Ishikawa (cell line): ENCODE data around the gene HAPSTR1.

Experiments used
- CEBPB ChIP-seq: IDR thresholded peaks from 2 replicates; pipeline ENCODE4 v1.6.1; 2012
- CREB1 ChIP-seq: IDR thresholded peaks from 2 replicates; pipeline ENCODE4 v1.6.1; 2012; ENCODE audit warnings: low read depth
- EGR1 ChIP-seq: IDR thresholded peaks from 2 replicates; pipeline ENCODE4 v1.6.1; 2012
- EP300 ChIP-seq: IDR thresholded peaks from 2 replicates; pipeline ENCODE4 v1.6.1; 2012; ENCODE audit warnings: borderline replicate concordance
- FOXM1 ChIP-seq: IDR thresholded peaks from 2 replicates; pipeline ENCODE4 v1.6.1; 2012; ENCODE audit warnings: low read depth, borderline replicate concordance
- MAX ChIP-seq: IDR thresholded peaks from 2 replicates; pipeline ENCODE4 v1.6.1; 2012
- NFIC ChIP-seq: IDR thresholded peaks from 2 replicates; pipeline ENCODE4 v1.6.1; 2012
- RAD21 ChIP-seq: IDR thresholded peaks from 2 replicates; pipeline ENCODE4 v1.6.1; 2012; ENCODE audit warnings: low read depth
- REST ChIP-seq: IDR thresholded peaks from 2 replicates; pipeline ENCODE4 v1.6.1; 2012; ENCODE audit warnings: low read depth, mild to moderate bottlenecking
- TAF1 ChIP-seq: IDR thresholded peaks from 2 replicates; pipeline ENCODE4 v1.6.1; 2012; ENCODE audit warnings: low read depth, mild to moderate bottlenecking
- TCF12 ChIP-seq: IDR thresholded peaks from 2 replicates; pipeline ENCODE4 v1.6.1; 2012; ENCODE audit warnings: low read depth
- TEAD4 ChIP-seq: IDR thresholded peaks from 2 replicates; pipeline ENCODE4 v1.6.1; 2012
- USF1 ChIP-seq: IDR thresholded peaks from 2 replicates; pipeline ENCODE4 v1.6.1; 2012
- YY1 ChIP-seq: IDR thresholded peaks from 2 replicates; pipeline ENCODE4 v1.6.1; 2012; ENCODE audit warnings: low read depth
- ZBTB7A ChIP-seq: IDR thresholded peaks from 2 replicates; pipeline ENCODE4 v1.6.1; 2012; ENCODE audit warnings: low read depth

HAPSTR1 gene

GRCh38 chr16:9094011-9094846, 2.8 kb downstream of the HAPSTR1 start:
- no peak for TF ChIP-seq EP300
- no peak for TF ChIP-seq NFIC
- no peak for TF ChIP-seq CREB1
- no peak for TF ChIP-seq USF1
- TF ChIP-seq RAD21: no peak
- TF ChIP-seq ZBTB7A: no peak
- no peak for TF ChIP-seq REST
- TF ChIP-seq MAX: no peak
- no peak for TF ChIP-seq EGR1
- no peak for TF ChIP-seq TCF12
- TF ChIP-seq CEBPB: no peak
- TF ChIP-seq TAF1: no peak
- no peak for TF ChIP-seq TEAD4
- TF ChIP-seq FOXM1: no peak
- TF ChIP-seq YY1: no peak

- TF ChIP-seq EP300 (no peak), RAD21 (no peak), FOXM1 (no peak), EGR1 (no peak), REST (no peak), CREB1 (no peak), TAF1 (no peak), CEBPB (no peak), MAX (no peak), YY1 (no peak), TCF12 (no peak)
Observed at GRCh38 chr16:9095171-9095570, 3.7 kb downstream of the HAPSTR1 start.

- TF ChIP-seq CEBPB: no peak
- no peak for TF ChIP-seq EP300
- TF ChIP-seq TCF12: no peak
- TF ChIP-seq ZBTB7A: no peak
- no peak for TF ChIP-seq EGR1
- no peak for TF ChIP-seq NFIC
- TF ChIP-seq USF1: no peak
- no peak for TF ChIP-seq YY1
- TF ChIP-seq MAX: no peak
- TF ChIP-seq RAD21: no peak
- TF ChIP-seq CREB1: no peak
- TF ChIP-seq FOXM1: no peak
- TF ChIP-seq REST: no peak
- TF ChIP-seq TAF1: no peak
- no peak for TF ChIP-seq TEAD4
Observed at GRCh38 chr16:9095656-9096397, 4.4 kb downstream of the HAPSTR1 start.
